ENCODE results near the gene DNAJC4. TPM values are rescaled to one million over a fixed set of nuclear protein-coding genes. Genes with fewer than 3 reads are reported as not detected.
A peak's percentile ranks its signal among the peaks of the same experiment; 100 is the strongest.

Gene DNAJC4
- total and polyA plus RNA-seq, 8 donors = 28.1 to 125 (median 34.7) TPM

DNA sequence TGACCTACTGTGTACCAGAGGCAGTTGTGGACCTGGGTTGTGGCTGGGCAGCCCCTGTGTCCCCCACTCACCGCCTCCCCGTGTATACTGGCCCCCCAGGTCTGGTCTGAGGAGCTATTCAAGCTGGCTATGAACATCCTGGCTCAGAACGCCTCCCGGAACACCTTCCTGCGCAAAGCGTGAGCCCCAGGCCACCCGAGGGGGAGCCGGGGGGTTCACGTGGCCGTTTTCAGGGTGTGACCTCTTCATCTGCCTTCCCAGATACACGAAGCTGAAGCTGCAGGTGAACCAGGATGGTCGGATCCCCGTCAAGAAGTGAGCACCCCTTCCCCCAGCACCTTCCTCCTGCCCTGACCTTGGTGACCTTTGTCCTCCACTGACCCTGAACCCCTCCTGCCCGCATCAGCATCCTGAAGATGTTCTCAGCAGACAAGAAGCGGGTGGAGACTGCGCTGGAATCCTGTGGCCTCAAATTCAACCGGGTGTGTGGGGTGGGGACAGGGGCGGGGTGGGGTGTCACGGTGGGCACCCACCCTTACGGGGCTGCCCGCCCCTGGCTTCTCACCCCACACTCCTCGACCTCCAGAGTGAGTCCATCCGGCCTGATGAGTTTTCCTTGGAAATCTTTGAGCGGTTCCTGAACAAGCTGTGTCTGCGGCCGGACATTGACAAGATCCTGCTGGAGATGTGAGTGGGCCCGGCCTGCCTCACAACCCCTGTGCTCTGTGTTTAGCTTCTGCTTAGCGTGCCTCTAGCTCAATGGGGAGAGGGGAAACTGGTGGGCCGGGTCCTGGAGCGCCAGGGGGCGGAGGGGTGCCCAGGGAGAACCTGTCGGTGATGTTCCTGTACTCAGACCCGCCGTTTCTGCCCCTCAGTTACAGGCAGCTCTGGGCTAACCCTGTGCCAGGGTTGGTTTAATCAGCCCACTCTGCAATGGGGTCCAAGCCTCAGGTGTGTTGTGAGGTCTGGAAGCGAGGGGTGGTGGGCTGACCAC, 25.1 kb downstream of the DNAJC4 start:
- H3K36me3 ChIP-seq = peaks cover 0 to 19% (median 0%) of the 10 kb centered on the region in 3 donors

GRCh38 chr11:64256300-64256699, 26.0 kb downstream of the DNAJC4 start:
- H3K27ac ChIP-seq = no peak overlapping the region
- DNase-seq (peak in 3 of 6 donors; percentile 35 to 67 (median 50)), ATAC-seq (no peak), FAIRE-seq (no peak)
- no peaks in the 10 kb centered on the region for H3K9me3 ChIP-seq
- H3K27me3 ChIP-seq = no peaks in the 10 kb centered on the region
- peaks cover 0 to 19% (median 0%) of the 10 kb centered on the region in 3 donors for H3K36me3 ChIP-seq
- H3K4me3 ChIP-seq = no peak overlapping the region
- TF ChIP-seq, protein P1, sequence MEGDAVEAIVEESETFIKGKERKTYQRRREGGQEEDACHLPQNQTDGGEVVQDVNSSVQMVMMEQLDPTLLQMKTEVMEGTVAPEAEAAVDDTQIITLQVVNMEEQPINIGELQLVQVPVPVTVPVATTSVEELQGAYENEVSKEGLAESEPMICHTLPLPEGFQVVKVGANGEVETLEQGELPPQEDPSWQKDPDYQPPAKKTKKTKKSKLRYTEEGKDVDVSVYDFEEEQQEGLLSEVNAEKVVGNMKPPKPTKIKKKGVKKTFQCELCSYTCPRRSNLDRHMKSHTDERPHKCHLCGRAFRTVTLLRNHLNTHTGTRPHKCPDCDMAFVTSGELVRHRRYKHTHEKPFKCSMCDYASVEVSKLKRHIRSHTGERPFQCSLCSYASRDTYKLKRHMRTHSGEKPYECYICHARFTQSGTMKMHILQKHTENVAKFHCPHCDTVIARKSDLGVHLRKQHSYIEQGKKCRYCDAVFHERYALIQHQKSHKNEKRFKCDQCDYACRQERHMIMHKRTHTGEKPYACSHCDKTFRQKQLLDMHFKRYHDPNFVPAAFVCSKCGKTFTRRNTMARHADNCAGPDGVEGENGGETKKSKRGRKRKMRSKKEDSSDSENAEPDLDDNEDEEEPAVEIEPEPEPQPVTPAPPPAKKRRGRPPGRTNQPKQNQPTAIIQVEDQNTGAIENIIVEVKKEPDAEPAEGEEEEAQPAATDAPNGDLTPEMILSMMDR (IDR thresholded peaks at IDR 0.05) = no peak
- peaks cover 0 to 4% (median 0%) of the 10 kb centered on the region in 3 donors for H3K4me1 ChIP-seq
- 91 to 92% methylated on average over 15 of the region's 15 CpGs for WGBS, 2 donors
- intact Hi-C loops (cut with DNase I) = no loop called here

More for the DNA sequence above, 25.1 kb downstream of the DNAJC4 start:
- DNase-seq (no peak), FAIRE-seq (no peak), ATAC-seq (no peak)
- Histone ChIP-seq H3K27ac (no peak overlapping the region), H3K27me3 (no peaks in the 10 kb centered on the region), H3K4me3 (no peak overlapping the region), H3K9me3 (no peaks in the 10 kb centered on the region), H3K4me1 (peaks cover 0 to 4% (median 4%) of the 10 kb centered on the region in 3 donors)
- TF ChIP-seq, protein P1 (IDR thresholded peaks at IDR 0.05) = no peak
- intact Hi-C loops (cut with DNase I) = no loop called here
- WGBS, 2 donors = 91 to 94% methylated on average over 35 of the region's 35 CpGs

GRCh38 chr11:64258356-64258755, 28.0 kb downstream of the DNAJC4 start:
- TF ChIP-seq, protein P1 (IDR thresholded peaks at IDR 0.05) = no peak
- Histone ChIP-seq H3K27me3 (no peaks in the 10 kb centered on the region), H3K27ac (no peak overlapping the region), H3K36me3 (peaks cover 0 to 19% (median 0%) of the 10 kb centered on the region in 3 donors), H3K4me1 (no peaks in the 10 kb centered on the region), H3K4me3 (no peak overlapping the region), H3K9me3 (no peaks in the 10 kb centered on the region)
- 91 to 93% methylated on average over 24 of the region's 24 CpGs for WGBS, 2 donors
- intact Hi-C loops (cut with DNase I) = no loop called here
- DNase-seq = peak in 3 of 6 donors; percentile 26 to 72 (median 51)
- FAIRE-seq = no peak
- no peak for ATAC-seq

DNA sequence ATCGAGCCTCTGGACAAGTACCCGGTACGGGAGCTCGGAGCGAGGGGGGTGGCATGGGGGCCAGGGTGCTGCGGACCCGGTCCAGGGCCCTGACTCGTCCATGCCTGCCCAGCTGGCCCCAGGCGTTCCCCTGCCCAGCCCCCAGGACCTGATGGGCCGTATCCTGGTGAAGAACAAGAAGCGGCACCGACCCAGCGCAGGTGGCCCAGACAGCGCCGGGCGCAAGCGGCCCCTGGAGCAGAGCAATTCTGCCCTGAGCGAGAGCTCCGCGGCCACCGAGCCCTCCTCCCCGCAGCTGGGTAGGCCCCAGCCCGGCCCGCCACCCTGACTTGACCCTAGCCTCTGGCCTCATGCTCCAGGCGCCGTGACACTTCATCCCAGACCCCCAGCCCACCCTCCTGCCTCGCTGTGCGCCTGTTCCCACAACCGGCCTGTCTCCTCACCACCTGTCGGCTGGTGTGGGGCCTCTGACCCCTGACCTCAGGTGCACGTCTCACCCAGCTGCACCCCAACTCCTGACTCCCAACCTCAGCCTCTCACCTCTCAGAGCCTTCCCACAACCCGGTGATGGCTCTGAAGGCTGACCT, 28.7 kb downstream of the DNAJC4 start:
- peaks cover 0 to 19% (median 0%) of the 10 kb centered on the region in 3 donors for H3K36me3 ChIP-seq
- ATAC-seq (no peak), FAIRE-seq (no peak), DNase-seq (peak in 3 of 6 donors; percentile 40 to 80 (median 51))
- intact Hi-C loops (cut with DNase I) = no loop called here
- H3K9me3 ChIP-seq = no peaks in the 10 kb centered on the region
- H3K27me3 ChIP-seq = no peaks in the 10 kb centered on the region
- no peaks in the 10 kb centered on the region for H3K4me1 ChIP-seq
- no peak overlapping the region for H3K4me3 ChIP-seq
- TF ChIP-seq, protein P1 (IDR thresholded peaks at IDR 0.05) = no peak
- WGBS, 2 donors = 92 to 93% methylated on average over 30 to 32 of the region's 32 CpGs
- no peak overlapping the region for H3K27ac ChIP-seq
